ENCODE measurements around the gene RAD21L1.
"Not testable (repeated sequence)": the region's sequence is repeated elsewhere in the genome, so short reads cannot be mapped to it uniquely, and the experiment has no call there.

RAD21L1 gene

DNA sequence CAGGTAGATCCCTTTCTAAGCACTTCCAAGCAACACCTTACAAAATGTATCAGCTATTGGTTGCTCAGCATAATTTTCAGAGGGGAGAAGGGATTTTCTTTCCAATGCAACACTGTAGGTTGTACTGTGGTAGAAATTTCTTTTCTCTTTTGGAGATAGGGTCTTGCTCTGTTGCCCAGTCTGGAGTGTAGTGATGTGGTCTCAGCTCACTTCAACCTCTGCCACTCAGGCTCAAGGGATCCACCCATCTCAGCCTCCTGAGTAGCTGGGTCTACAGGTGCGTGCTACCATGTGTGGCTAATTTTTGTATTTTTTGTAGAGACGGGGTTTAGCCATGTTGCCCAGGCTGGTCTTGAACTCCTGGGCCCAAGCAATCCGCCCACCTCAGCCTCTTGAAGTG, 16.3 kb downstream of the RAD21L1 start:
- no peak for DNase-seq (ENCODE audit: low read depth)
- TF ChIP-seq, protein P1, sequence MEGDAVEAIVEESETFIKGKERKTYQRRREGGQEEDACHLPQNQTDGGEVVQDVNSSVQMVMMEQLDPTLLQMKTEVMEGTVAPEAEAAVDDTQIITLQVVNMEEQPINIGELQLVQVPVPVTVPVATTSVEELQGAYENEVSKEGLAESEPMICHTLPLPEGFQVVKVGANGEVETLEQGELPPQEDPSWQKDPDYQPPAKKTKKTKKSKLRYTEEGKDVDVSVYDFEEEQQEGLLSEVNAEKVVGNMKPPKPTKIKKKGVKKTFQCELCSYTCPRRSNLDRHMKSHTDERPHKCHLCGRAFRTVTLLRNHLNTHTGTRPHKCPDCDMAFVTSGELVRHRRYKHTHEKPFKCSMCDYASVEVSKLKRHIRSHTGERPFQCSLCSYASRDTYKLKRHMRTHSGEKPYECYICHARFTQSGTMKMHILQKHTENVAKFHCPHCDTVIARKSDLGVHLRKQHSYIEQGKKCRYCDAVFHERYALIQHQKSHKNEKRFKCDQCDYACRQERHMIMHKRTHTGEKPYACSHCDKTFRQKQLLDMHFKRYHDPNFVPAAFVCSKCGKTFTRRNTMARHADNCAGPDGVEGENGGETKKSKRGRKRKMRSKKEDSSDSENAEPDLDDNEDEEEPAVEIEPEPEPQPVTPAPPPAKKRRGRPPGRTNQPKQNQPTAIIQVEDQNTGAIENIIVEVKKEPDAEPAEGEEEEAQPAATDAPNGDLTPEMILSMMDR (IDR thresholded peaks at IDR 0.05; ENCODE audit: control insufficient read depth, insufficient read depth, low read depth, low read length, missing control alignments), result no peak
- H3K4me3 ChIP-seq (ENCODE audit: control insufficient read depth, low read depth, low read length), result no peak overlapping the region

DNA sequence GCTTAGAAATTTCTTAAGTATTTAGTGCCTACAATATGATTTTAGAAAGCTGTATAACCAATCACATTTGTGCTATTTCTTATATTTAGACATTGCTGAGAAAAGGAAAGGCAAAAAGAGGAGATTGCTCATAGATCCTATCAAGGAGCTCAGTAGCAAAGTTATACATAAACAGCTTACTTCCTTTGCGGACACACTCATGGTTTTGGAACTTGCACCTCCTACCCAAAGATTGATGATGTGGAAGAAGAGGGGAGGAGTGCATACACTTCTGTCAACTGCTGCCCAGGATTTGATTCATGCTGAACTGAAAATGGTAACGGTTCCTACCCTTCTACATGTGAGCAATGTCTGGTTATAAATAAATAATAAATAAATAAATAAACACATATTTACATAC, 16.7 kb downstream of the RAD21L1 start:
- TF ChIP-seq, protein P1 (IDR thresholded peaks at IDR 0.05; ENCODE audit: control insufficient read depth, insufficient read depth, low read depth, low read length, missing control alignments), result no peak
- no peak overlapping the region for H3K4me3 ChIP-seq (ENCODE audit: control insufficient read depth, low read depth, low read length)
- peak; percentile 59 for DNase-seq (ENCODE audit: low read depth)

DNA sequence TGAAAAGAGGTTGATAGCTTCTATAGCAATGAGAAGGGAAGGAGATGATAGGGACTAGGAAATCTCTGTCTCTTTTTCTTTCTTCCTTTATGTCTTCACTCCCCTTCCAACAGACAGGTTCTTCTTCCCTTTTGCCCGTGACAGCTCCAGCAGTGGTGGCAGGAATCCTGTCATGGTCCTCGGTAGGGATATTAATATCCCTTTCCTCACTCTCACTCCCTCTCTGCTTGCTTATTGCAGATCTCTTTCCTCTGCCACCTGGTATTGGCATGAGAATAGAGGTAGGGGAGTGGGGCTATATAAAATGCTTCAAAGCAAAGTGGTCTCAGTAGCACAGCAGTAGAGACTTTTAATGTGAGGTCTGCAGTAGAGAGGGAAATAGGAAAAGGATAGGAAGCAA, 19.7 kb downstream of the RAD21L1 start:
- H3K4me3 ChIP-seq (ENCODE audit: control insufficient read depth, low read depth, low read length), result no peak overlapping the region
- TF ChIP-seq, protein P1 (IDR thresholded peaks at IDR 0.05; ENCODE audit: control insufficient read depth, insufficient read depth, low read depth, low read length, missing control alignments), result no peak
- DNase-seq (ENCODE audit: low read depth), result no peak

DNA sequence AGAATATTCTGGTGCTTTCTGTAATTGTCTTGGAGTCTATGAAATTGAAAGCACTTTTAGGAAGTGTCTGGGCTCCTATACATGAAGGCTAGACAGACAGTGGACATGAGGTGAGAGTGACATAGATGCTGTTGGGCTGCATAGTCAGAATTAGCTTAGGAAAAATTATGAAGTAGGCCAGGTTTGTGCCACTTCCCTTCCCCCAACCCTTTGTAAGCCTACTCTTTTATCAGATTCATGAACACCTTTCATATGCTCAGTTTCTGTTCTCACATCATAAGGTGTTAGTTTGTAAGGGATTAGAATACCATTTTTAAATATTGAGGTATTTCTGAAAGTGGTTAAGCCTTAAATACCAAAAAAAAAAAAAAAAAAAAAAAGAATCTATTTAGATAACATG, 21.8 kb downstream of the RAD21L1 start:
- TF ChIP-seq, protein P1 (IDR thresholded peaks at IDR 0.05; ENCODE audit: control insufficient read depth, insufficient read depth, low read depth, low read length, missing control alignments), result no peak
- no peak overlapping the region for H3K4me3 ChIP-seq (ENCODE audit: control insufficient read depth, low read depth, low read length)
- DNase-seq (ENCODE audit: low read depth), result no peak

DNA sequence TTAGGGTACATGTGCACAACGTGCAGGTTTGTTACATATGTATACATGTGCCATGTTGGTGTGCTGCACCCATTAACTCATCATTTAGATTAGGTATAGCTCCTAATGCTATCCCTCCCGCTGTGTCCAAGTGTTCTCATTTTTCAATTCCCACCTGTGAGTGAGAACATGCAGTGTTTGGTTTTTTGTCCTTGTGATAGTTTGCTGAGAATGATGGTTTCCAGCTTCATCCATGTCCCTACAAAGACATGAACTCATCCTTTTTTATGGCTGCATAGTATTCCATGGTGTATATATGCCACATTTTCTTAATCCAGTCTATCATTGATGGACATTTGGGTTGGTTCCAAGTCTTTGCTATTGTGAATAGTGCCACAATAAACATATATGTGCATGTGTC, 24.4 kb downstream of the RAD21L1 start:
- H3K4me3 ChIP-seq (ENCODE audit: control insufficient read depth, low read depth, low read length); DNase-seq (ENCODE audit: low read depth): not testable (repeated sequence)

DNA sequence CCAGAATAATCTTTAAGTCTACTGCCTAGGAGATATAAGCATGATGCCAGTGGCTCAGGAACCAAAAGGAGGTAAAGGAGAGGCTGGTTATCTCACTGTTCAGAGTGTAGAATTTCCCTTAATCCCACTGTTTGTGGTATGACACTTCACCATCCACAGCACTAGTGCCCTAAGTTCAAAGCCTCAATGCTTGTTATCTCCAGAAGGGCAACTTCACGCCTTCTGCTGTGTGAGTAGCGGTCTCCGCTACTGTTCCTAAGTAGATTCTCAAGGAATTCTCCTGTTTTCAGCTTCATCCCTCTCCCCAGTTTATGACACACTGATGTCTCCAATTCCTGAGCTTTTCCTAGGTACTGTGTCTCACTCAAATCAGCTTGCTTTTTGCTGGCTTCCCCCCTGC, 26.6 kb downstream of the RAD21L1 start:
- DNase-seq (ENCODE audit: low read depth), result no peak
- no peak overlapping the region for H3K4me3 ChIP-seq (ENCODE audit: control insufficient read depth, low read depth, low read length)
- TF ChIP-seq, protein P1 (IDR thresholded peaks at IDR 0.05; ENCODE audit: control insufficient read depth, insufficient read depth, low read depth, low read length, missing control alignments), result no peak

DNA sequence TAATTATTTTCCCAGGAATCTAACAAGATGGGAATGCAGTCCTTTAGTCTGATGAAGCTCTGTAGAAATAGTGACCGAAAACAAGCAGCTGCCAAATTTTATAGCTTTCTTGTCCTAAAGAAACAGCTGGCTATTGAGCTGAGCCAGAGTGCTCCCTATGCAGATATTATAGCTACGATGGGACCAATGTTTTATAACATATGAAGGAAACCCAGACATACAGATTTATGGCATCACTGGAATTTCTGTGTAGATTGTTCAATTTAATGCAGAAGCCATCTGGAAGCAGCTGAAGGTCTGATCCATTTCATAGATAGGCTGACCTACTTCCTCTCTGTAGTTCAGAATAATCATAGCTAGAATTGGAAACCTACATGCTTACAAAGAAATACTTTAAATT, 28.4 kb downstream of the RAD21L1 start:
- no peak for DNase-seq (ENCODE audit: low read depth)
- TF ChIP-seq, protein P1 (IDR thresholded peaks at IDR 0.05; ENCODE audit: control insufficient read depth, insufficient read depth, low read depth, low read length, missing control alignments), result no peak
- no peak overlapping the region for H3K4me3 ChIP-seq (ENCODE audit: control insufficient read depth, low read depth, low read length)

Data from AG09309 (cell line).